WTC11 (cell line): ENCODE data around the gene ORM2. TPM values are rescaled to one million over a fixed set of nuclear protein-coding genes. Genes with fewer than 3 reads are reported as not detected.

Experiments
- ATAC-seq: fragments of 200-7000 bp; cut with Tn5 transposase; 2 replicates; pipeline ENCODE4 v1.10.0; 2021; ENCODE audit warnings: mild to moderate bottlenecking, moderate library complexity
- CTCF ChIA-PET: fragments of 300-600 bp; sonication (Branson Sonifier 250); formaldehyde crosslinking; loops from one replicate; lab custom pipeline; 2021; ENCODE audit warnings: antibody characterized with exemption; lab: Charles Lee
- POLR2A ChIA-PET: fragments of 350-600 bp; sonication (Branson Sonifier 250); formaldehyde crosslinking; loops from one replicate; lab custom pipeline; 2021; ENCODE audit warnings: antibody characterized with exemption; lab: Charles Lee
- DNase-seq: peaks from one replicate; pipeline ENCODE4 v3.0.0; 2021; ENCODE audit warnings: low spot score
- H3K27ac Mint-ChIP-seq: 2 replicates; pipeline ENCODE4 v1.8.0; 2021; ENCODE audit warnings: mixed read lengths
- H3K27me3 Mint-ChIP-seq: 2 replicates; pipeline ENCODE4 v1.8.0; 2021; ENCODE audit warnings: low read depth, mild to moderate bottlenecking, moderate library complexity, mixed read lengths
- H3K36me3 Mint-ChIP-seq: 2 replicates; pipeline ENCODE4 v1.8.0; 2021; ENCODE audit warnings: mixed read lengths
- H3K4me1 Mint-ChIP-seq: 2 replicates; pipeline ENCODE4 v1.8.0; 2022; ENCODE audit warnings: mixed read lengths
- H3K4me3 Mint-ChIP-seq: 2 replicates; pipeline ENCODE4 v1.8.0; 2021; ENCODE audit warnings: mild to moderate bottlenecking, moderate library complexity, mixed read lengths
- H3K9me3 Mint-ChIP-seq: 2 replicates; pipeline ENCODE4 v1.8.0; 2021; ENCODE audit warnings: mixed read lengths
- CTCF ChIP-seq: fragments of 200-600 bp; IDR thresholded peaks from 2 replicates; pipeline ENCODE4 v1.8.0; 2022; ENCODE audit warnings: antibody characterized with exemption
- ELF4 ChIP-seq: sonication (generic); formaldehyde crosslinking; IDR thresholded peaks from 2 replicates; pipeline ENCODE4 v1.8.1; 2022; ENCODE audit warnings: low read depth, mild to moderate bottlenecking, moderate library complexity, missing genetic modification reagents
- GRHL2 ChIP-seq: fragments of 250-450 bp; sonication (Bioruptor Pico); IDR thresholded peaks from 2 replicates; pipeline ENCODE4 v1.8.0; 2022; ENCODE audit warnings: mild to moderate bottlenecking, moderate library complexity; ENCODE audit not compliant: insufficient replicate concordance, severe bottlenecking
- MLX ChIP-seq: sonication (generic); formaldehyde crosslinking; IDR thresholded peaks from 2 replicates; pipeline ENCODE4 v1.8.1; 2023; ENCODE audit warnings: mild to moderate bottlenecking, missing genetic modification reagents, moderate library complexity
- MYBL2 ChIP-seq: sonication (generic); formaldehyde crosslinking; IDR thresholded peaks from 2 replicates; pipeline ENCODE4 v1.8.1; 2023; ENCODE audit warnings: mild to moderate bottlenecking, moderate library complexity, missing genetic modification reagents
- RELA ChIP-seq: sonication (generic); formaldehyde crosslinking; IDR thresholded peaks from 2 replicates; pipeline ENCODE4 v1.8.1; 2022; ENCODE audit warnings: missing genetic modification reagents, mild to moderate bottlenecking, borderline replicate concordance
- SMAD4 ChIP-seq: sonication (generic); formaldehyde crosslinking; IDR thresholded peaks from 2 replicates; pipeline ENCODE4 v1.8.0; 2022; ENCODE audit warnings: mild to moderate bottlenecking, missing genetic modification reagents
- SOX15 ChIP-seq: fragments of 250-450 bp; sonication (Bioruptor Pico); IDR thresholded peaks from 2 replicates; pipeline ENCODE4 v1.9.0; 2021; ENCODE audit warnings: mild to moderate bottlenecking
- SP1 ChIP-seq: sonication (generic); formaldehyde crosslinking; conservative IDR thresholded peaks from 2 replicates; pipeline ENCODE4 v1.8.1; 2022; ENCODE audit warnings: missing genetic modification reagents
- TCF7 ChIP-seq: sonication (generic); formaldehyde crosslinking; IDR thresholded peaks from 2 replicates; pipeline ENCODE4 v1.8.0; 2022; ENCODE audit warnings: mild to moderate bottlenecking, low read depth, missing genetic modification reagents, moderate library complexity
- ZNF317 ChIP-seq: sonication (generic); formaldehyde crosslinking; IDR thresholded peaks from 2 replicates; pipeline ENCODE4 v1.8.1; 2023; ENCODE audit warnings: low read depth, mild to moderate bottlenecking, moderate library complexity, missing genetic modification reagents, borderline replicate concordance
- total RNA-seq: library from RNA; stranded (reverse); gene quantifications from 3 replicates; pipeline ENCODE4 v1.2.3, GENCODE V29; 2021
- TF ChIP-seq, protein P1 (sequence below): fragments of 250-450 bp; sonication (Bioruptor Pico); IDR thresholded peaks from 2 replicates; pipeline ENCODE4 v1.9.0; 2021; ENCODE audit warnings: mild to moderate bottlenecking, borderline replicate concordance
- TF ChIP-seq, protein P2 (sequence below): sonication (generic); formaldehyde crosslinking; conservative IDR thresholded peaks from 2 replicates; pipeline ENCODE4 v1.8.1; 2023; ENCODE audit warnings: mild to moderate bottlenecking, low read depth, missing genetic modification reagents, moderate library complexity

Gene ORM2
- total RNA-seq, 1 experiment from 2014 or later: 1.6 TPM

DNA sequence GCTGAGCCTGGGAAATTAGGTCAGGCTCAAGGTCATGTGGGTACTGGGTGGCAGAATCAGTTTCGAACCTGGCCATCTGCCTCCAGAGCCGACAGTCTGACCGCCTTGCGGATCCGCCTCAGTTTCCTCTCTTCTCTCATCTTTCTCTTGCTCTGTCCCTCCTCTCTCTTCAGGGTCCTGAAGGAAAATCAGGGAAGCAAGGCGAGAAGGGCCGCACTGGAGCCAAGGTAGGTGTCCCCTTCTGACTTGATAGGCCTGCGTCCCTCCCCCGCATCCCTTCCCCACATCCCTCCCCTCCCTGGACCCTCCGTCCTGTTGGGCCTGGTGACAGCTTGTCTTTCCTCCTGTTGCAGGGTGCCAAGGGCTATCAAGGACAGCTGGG lies 47.6 kb upstream of the ORM2 start:
- CTCF ChIA-PET: interaction anchor here (1.4 to 2.1 kb wide), 2 partner anchors 9 to 200 kb away, joined by 3 to 13 read pairs; no protein-coding TSS in a partner anchor
- Mint-ChIP-seq H3K4me1 (no peaks in the 10 kb centered on the region), H3K27me3 (no peaks in the 10 kb centered on the region), H3K27ac (no peak overlapping the region), H3K36me3 (peaks cover 9% of the 10 kb centered on the region), H3K9me3 (peaks cover 7% of the 10 kb centered on the region; the same call in 1 of the 2 replicates), H3K4me3 (no peak overlapping the region)
- no peak for TF ChIP-seq SOX15
- TF ChIP-seq ELF4 (CRISPR knock-in tag): no peak
- no peak for TF ChIP-seq MYBL2 (CRISPR knock-in tag)
- DNase-seq: peak; percentile 6
- no peak for ATAC-seq
- POLR2A ChIA-PET: no interaction called here

DNA sequence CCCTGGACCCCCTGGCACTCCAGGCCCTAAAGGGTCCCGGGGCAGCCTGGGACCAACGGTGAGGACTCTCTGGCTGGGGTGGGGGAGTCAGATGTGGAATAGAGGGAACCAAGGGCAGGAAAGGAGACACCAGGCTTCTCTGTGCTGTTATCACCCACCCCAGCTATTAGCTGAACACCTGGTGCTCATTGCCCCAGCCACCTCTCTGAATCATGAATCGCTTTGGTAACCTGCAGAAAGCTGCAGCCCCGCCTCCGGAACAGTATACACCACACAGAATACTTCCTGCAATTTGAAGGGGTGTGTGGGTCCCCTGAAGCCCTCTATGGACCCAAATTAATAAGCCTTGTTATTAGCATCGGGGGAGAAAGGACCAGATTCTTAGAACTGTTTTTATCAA lies 47.2 kb upstream of the ORM2 start:
- H3K4me1 Mint-ChIP-seq: no peaks in the 10 kb centered on the region
- H3K27ac Mint-ChIP-seq: no peak overlapping the region
- POLR2A ChIA-PET: no interaction called here
- ATAC-seq (no peak), DNase-seq (no peak)
- TF ChIP-seq ELF4 (CRISPR knock-in tag) (no peak), GRHL2 (CRISPR knock-in tag) (no peak)
- no peaks in the 10 kb centered on the region for H3K27me3 Mint-ChIP-seq
- peaks cover 9% of the 10 kb centered on the region for H3K36me3 Mint-ChIP-seq
- H3K9me3 Mint-ChIP-seq: peaks cover 7% of the 10 kb centered on the region; the same call in 1 of the 2 replicates
- CTCF ChIA-PET: interaction anchor here (1.3 to 2.1 kb wide), 3 partner anchors 8 to 200 kb away, joined by 3 to 13 read pairs (median 4); no protein-coding TSS in a partner anchor
- no peak overlapping the region for H3K4me3 Mint-ChIP-seq

DNA sequence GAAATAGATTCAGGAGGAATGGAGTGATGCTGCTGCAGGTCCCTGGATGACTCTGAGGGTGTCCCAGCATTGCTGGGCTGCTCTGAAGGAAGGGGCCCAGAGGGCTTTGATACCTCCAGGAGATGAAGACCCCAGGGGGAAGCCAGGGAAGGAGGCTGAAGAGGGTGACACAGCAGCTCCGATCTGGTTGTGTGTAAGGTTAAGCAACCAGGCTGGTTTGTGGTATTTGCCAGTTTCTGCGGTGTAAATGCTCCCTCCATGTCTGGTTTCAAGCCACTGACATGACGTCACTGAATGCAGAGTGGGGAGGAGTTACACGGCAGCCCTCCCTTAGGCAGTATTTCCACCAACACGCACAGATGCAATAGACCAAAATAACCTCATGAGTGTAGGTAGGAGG lies 46.7 kb upstream of the ORM2 start:
- Mint-ChIP-seq H3K36me3 (peaks cover 9% of the 10 kb centered on the region), H3K4me3 (no peak overlapping the region), H3K27me3 (no peaks in the 10 kb centered on the region), H3K4me1 (peaks cover 3% of the 10 kb centered on the region), H3K27ac (no peak overlapping the region), H3K9me3 (peaks cover 6% of the 10 kb centered on the region; the same call in 1 of the 2 replicates)
- TF ChIP-seq SMAD4 (CRISPR knock-in tag) (no peak), SOX15 (no peak), ZNF317 (no peak)
- TF ChIP-seq, protein P1, sequence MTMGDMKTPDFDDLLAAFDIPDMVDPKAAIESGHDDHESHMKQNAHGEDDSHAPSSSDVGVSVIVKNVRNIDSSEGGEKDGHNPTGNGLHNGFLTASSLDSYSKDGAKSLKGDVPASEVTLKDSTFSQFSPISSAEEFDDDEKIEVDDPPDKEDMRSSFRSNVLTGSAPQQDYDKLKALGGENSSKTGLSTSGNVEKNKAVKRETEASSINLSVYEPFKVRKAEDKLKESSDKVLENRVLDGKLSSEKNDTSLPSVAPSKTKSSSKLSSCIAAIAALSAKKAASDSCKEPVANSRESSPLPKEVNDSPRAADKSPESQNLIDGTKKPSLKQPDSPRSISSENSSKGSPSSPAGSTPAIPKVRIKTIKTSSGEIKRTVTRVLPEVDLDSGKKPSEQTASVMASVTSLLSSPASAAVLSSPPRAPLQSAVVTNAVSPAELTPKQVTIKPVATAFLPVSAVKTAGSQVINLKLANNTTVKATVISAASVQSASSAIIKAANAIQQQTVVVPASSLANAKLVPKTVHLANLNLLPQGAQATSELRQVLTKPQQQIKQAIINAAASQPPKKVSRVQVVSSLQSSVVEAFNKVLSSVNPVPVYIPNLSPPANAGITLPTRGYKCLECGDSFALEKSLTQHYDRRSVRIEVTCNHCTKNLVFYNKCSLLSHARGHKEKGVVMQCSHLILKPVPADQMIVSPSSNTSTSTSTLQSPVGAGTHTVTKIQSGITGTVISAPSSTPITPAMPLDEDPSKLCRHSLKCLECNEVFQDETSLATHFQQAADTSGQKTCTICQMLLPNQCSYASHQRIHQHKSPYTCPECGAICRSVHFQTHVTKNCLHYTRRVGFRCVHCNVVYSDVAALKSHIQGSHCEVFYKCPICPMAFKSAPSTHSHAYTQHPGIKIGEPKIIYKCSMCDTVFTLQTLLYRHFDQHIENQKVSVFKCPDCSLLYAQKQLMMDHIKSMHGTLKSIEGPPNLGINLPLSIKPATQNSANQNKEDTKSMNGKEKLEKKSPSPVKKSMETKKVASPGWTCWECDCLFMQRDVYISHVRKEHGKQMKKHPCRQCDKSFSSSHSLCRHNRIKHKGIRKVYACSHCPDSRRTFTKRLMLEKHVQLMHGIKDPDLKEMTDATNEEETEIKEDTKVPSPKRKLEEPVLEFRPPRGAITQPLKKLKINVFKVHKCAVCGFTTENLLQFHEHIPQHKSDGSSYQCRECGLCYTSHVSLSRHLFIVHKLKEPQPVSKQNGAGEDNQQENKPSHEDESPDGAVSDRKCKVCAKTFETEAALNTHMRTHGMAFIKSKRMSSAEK (CRISPR knock-in tag): no peak
- TF ChIP-seq, protein P2, sequence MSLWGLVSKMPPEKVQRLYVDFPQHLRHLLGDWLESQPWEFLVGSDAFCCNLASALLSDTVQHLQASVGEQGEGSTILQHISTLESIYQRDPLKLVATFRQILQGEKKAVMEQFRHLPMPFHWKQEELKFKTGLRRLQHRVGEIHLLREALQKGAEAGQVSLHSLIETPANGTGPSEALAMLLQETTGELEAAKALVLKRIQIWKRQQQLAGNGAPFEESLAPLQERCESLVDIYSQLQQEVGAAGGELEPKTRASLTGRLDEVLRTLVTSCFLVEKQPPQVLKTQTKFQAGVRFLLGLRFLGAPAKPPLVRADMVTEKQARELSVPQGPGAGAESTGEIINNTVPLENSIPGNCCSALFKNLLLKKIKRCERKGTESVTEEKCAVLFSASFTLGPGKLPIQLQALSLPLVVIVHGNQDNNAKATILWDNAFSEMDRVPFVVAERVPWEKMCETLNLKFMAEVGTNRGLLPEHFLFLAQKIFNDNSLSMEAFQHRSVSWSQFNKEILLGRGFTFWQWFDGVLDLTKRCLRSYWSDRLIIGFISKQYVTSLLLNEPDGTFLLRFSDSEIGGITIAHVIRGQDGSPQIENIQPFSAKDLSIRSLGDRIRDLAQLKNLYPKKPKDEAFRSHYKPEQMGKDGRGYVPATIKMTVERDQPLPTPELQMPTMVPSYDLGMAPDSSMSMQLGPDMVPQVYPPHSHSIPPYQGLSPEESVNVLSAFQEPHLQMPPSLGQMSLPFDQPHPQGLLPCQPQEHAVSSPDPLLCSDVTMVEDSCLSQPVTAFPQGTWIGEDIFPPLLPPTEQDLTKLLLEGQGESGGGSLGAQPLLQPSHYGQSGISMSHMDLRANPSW (CRISPR knock-in tag): no peak
- ChIA-PET CTCF (interaction anchor here (1.3 to 2.1 kb wide), 3 partner anchors 8 to 200 kb away, joined by 3 to 13 read pairs (median 4); no protein-coding TSS in a partner anchor), POLR2A (no interaction called here)
- ATAC-seq (no peak), DNase-seq (no peak)

GRCh38 chr9:114283551-114284111 lies 46.0 kb upstream of the ORM2 start:
- Mint-ChIP-seq H3K4me1 (peaks cover 7% of the 10 kb centered on the region), H3K27me3 (no peaks in the 10 kb centered on the region), H3K36me3 (peaks cover 9% of the 10 kb centered on the region), H3K4me3 (no peak overlapping the region), H3K9me3 (no peaks in the 10 kb centered on the region), H3K27ac (no peak overlapping the region)
- ATAC-seq (no peak), DNase-seq (peak; percentile 6)
- CTCF ChIA-PET: interaction anchor here (1.3 kb wide), 1 partner anchor 188 kb away, joined by 4 read pairs; no protein-coding TSS in a partner anchor
- POLR2A ChIA-PET: no interaction called here
- no peak for TF ChIP-seq MLX (CRISPR knock-in tag)
- no peak for TF ChIP-seq RELA
- no peak for TF ChIP-seq SP1 (CRISPR knock-in tag)
- TF ChIP-seq TCF7 (CRISPR knock-in tag): no peak
- no peak for TF ChIP-seq CTCF
